CD4-positive, alpha-beta T cell treated with Interleukin-1 beta for 1 hour (primary cell): Measurements from ENCODE around the gene GBE1.

ENCODE experiments used
- DNase-seq, 2 donors: peaks; one replicate each; pipeline ENCODE4 v3.0.0-alpha.2; 2020 to 2022

The GBE1 gene

DNA sequence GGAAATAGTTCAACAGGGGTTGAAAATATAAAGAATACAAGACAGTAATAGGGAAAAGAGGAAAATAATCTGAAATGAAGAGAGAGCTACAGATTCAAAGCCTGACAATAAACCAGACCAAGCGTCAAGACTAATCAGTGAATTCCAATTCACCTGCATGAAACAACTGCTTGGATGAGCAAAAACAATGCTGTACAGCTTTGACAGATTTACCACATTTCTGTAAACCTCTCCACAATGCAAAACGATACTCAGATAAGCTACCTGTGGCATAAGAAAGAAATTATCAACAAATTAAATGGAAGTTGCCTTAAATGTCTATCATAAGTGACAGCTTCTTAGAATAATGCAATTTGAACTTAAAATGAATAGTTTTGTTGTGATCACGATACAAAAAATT is 65.4 kb downstream of the GBE1 start:
- no peak for DNase-seq

- no peak for DNase-seq
Observed at GRCh38 chr3:81695302-81695701, 66.1 kb downstream of the GBE1 start.

GRCh38 chr3:81694662-81695061 is 66.8 kb downstream of the GBE1 start:
- no peak for DNase-seq

DNA sequence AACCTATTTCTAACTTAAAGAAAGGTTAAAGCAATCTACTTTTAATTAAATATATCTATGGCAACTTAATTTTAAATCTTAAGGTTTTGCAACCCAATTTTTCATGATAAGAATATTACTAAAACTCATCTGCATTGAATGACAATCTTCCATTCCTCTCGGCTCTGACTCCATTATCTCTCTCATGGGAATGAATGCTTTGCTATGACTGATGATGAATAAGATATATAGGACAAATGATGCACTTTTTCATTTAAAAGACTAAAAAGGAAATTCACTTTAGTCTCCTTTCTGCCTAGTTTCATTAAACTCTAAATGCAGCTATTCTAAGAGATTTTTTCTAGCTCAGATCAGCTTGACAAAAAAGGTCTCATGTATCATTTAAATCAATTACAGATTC is 68.7 kb downstream of the GBE1 start:
- no peak for DNase-seq

GRCh38 chr3:81689617-81690016 is 71.8 kb downstream of the GBE1 start:
- no peak for DNase-seq

GRCh38 chr3:81684751-81685395 is 76.6 kb downstream of the GBE1 start:
- DNase-seq = no peak

GRCh38 chr3:81676706-81677456 is 84.6 kb downstream of the GBE1 start:
- no peak for DNase-seq

GRCh38 chr3:81674690-81675089 is 86.8 kb downstream of the GBE1 start:
- no peak for DNase-seq

GRCh38 chr3:81668283-81668682 is 93.2 kb downstream of the GBE1 start:
- DNase-seq = no peak

DNA sequence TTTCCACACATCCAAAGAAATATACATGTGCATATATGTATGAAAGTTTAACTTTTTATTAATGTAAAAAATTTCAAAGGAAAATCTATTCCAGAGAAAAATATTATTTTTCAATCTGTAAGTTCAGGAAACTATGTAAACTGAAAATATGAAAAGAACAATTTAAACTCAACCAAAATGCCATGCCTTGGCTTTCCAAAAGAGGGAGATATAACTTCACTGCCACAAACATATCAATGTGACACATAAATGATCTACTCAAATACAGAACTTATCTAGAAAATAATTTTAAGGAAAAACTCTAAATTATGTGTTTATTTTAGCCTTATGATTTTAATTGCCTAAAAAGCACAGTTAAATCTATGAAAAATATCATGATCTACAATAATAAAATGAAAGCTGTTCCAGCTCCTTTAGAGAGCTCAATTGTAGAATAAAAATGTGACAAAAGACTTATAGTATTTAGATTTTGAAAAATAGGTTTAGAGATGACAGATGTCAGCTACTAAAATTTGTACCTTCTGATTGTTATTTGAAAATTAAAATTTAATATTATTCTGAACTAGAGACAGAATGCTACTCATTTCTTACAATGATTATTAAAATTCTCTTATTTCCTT is 94.8 kb downstream of the GBE1 start:
- DNase-seq = peak in 1 of 2 donors; percentile 11

DNA sequence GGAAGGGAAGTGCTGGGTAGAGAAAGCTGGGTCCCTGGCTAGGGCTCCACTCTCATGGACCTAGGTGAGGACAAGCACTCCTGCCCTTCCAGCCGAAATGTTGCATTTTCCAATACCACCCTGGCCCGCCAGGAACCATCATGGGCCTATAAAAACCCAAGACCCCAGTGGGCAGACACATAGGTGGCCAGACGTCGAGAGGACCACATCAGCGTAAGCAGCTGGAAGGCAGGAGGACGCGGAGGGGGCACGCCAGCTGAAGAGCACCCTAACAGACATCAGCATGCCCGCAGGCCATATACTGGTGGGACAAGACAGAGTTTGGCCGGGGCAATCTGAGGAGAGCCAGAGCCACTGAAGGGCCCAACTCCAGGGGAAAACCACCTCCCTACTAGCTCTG is 98.3 kb downstream of the GBE1 start:
- DNase-seq = no peak

DNA sequence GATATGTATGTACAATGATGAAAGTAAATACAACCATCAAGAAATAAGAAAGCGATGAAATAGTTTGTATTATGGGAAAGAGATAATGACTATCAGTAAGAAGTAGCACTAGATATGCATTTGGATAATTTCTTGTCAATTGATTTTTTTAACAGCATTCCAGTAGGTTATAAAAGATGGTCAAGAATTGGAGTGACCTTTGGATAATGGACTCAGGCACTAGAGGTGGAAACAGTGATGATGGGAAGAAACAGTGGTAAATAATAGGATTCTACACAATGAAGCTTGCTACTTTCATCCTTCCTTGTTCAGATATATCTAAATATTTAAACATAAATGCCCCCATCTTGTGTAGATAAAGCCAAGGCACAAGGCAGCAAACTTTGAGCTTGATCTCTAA is 101.4 kb downstream of the GBE1 start:
- no peak for DNase-seq

- no peak for DNase-seq
Observed at GRCh38 chr3:81658322-81658997, 103.0 kb downstream of the GBE1 start.

GRCh38 chr3:81651139-81651538 is 110.3 kb downstream of the GBE1 start:
- DNase-seq = no peak

GRCh38 chr3:81650187-81650586 is 111.3 kb downstream of the GBE1 start:
- DNase-seq = no peak

DNA sequence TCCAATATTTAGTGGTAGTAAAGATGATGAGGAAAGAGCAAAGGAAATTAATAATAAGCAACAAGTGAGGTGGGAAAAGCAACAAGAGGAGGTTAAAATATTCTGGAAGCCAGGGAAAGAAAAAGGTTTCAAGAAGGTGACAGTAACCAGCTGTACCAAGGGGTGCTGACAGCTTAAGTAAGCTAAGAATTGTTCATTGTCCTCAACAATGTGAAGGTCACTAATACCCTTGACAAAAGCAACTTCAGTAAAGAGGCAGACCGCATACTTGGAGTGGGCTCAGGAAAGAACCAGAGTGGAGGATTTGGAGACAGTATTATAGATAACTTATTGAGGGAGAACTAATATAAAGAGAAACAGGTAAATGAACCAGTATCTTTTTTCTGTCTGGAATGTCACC is 116.2 kb downstream of the GBE1 start:
- no peak for DNase-seq

GRCh38 chr3:81643721-81644120 is 117.7 kb downstream of the GBE1 start:
- DNase-seq = no peak

DNA sequence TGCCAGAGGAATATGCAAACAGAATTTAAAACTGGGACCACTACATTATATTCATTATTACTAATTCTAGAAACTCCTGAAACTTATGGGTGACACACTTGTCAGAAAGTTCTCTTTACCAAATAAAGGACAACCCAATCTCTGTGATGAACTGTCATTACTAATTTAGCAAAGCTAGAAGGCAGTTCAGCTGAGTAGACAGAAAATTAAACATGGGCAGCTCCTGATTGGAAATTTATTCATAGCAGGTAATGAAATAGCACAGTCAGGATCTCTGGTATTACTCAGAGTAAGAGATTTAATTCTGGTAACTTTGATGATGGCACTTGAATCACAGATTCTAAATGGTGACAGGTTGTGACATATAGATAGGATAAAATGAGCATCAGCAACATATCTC is 123.0 kb downstream of the GBE1 start:
- no peak for DNase-seq

- no peak for DNase-seq
Observed at GRCh38 chr3:81632659-81633058, 128.8 kb downstream of the GBE1 start.

- no peak for DNase-seq
Observed at GRCh38 chr3:81624756-81625155, 136.7 kb downstream of the GBE1 start.

GRCh38 chr3:81622395-81622794 is 139.1 kb downstream of the GBE1 start:
- no peak for DNase-seq

- DNase-seq = no peak
Observed at GRCh38 chr3:81621277-81621676, 140.2 kb downstream of the GBE1 start.

GRCh38 chr3:81620849-81621248 is 140.6 kb downstream of the GBE1 start:
- DNase-seq = no peak

- DNase-seq = no peak
Observed at GRCh38 chr3:81612768-81613167, 148.7 kb downstream of the GBE1 start.
